K562 (cell line): Measurements from ENCODE around the gene TMCC1. TPM values are rescaled to one million over a fixed set of nuclear protein-coding genes. Genes with fewer than 3 reads are reported as not detected.
A peak's percentile ranks its signal among the peaks of the same experiment; 100 is the strongest.

Experiments used
- ATAC-seq: fragments of 200-7000 bp; cut with Tn5 transposase; 3 replicates; pipeline ENCODE4 v1.9.1; 2020; ENCODE audit warnings: moderate library complexity
- BruUV-seq: library from RNA; stranded (reverse); fragments of 400-500 nt; replicated peaks from 2 replicates; lab custom pipeline; 2021; lab: Mats Ljungman, UMichigan
- CTCF ChIA-PET: fragments of 300-600 bp; formaldehyde crosslinking; extraction: SDS; loops from one replicate; lab custom pipeline; 2021; ENCODE audit warnings: low intra/inter-chr PET ratio; lab: Yijun Ruan, JAX
- POLR2A ChIA-PET: fragments of 300-600, 350-650 bp; sonication (Branson Sonifier 250); formaldehyde crosslinking; extraction: SDS; loops from one replicate; lab custom pipeline; 2021; ENCODE audit warnings: antibody characterized with exemption, inconsistent platforms; lab: Yijun Ruan, JAX
- DNase-seq, 4 experiments: peaks; one replicate each; pipeline versions ENCODE4 v3.0.0 to v3.0.0-alpha.2; 2011 to 2018; ENCODE audit warnings: low spot score in 3 of 4, mixed read lengths in 3 of 4; ENCODE audit errors: extremely low read depth in 1 of 4
- FAIRE-seq: peaks from 2 replicates; lab custom pipeline; 2011; peaks lifted over from hg19 to GRCh38; lab: Jason Lieb, UNC
- H2AFZ ChIP-seq: 2 replicates; pipeline ENCODE4 v1.6.0; 2011; ENCODE audit warnings: low read depth, low read length, control low read depth, inconsistent platforms
- H3K27ac ChIP-seq: fragments of 200-600 bp; 3 replicates; pipeline ENCODE4 v1.8.0; 2011; ENCODE audit warnings: low read depth, mild to moderate bottlenecking, control low read depth, inconsistent platforms, low read length, moderate library complexity, mixed read lengths; ENCODE audit errors: extremely low read depth
- H3K27me3 ChIP-seq, 2 experiments: fragments of 300-600 bp in 1 of 2; 2 replicates in 1 of 2; 3 replicates in 1 of 2; pipeline versions ENCODE4 v1.6.0 to v1.8.0; 2011; ENCODE audit warnings: inconsistent platforms in 2 of 2, low read length in 2 of 2, mild to moderate bottlenecking in 1 of 2, mixed read lengths in 1 of 2, moderate library complexity in 1 of 2; ENCODE audit not compliant: control insufficient read depth in 2 of 2, insufficient read depth in 2 of 2
- H3K36me3 ChIP-seq: fragments of 300-600 bp; 3 replicates; pipeline ENCODE4 v1.8.0; 2011; ENCODE audit warnings: mild to moderate bottlenecking, low read length, inconsistent platforms; ENCODE audit not compliant: control insufficient read depth, insufficient read depth
- H3K4me1 ChIP-seq, 2 experiments: fragments of 200-600 bp in 1 of 2; replicated peaks in 1 of 2; 2 replicates in 1 of 2; 3 replicates in 1 of 2; pipeline versions ENCODE4 v1.5.1 to v1.8.0; 2011; ENCODE audit warnings: inconsistent platforms in 2 of 2, low read length in 2 of 2, mild to moderate bottlenecking in 1 of 2, mixed read lengths in 1 of 2, moderate library complexity in 1 of 2; ENCODE audit not compliant: control insufficient read depth in 2 of 2, insufficient read depth in 2 of 2
- H3K4me2 ChIP-seq: 2 replicates; pipeline ENCODE4 v1.6.1; 2011; ENCODE audit warnings: low read length, control low read depth, inconsistent platforms, mixed read lengths; ENCODE audit not compliant: insufficient read depth
- H3K4me3 ChIP-seq: fragments of 200-600 bp; sonication (generic), shearing (Covaris generic); 2 replicates; pipeline ENCODE4 v1.5.1; 2016; ENCODE audit warnings: control low read depth, inconsistent platforms
- H3K79me2 ChIP-seq: fragments of 200-600 bp; 3 replicates; pipeline ENCODE4 v1.8.0; 2011; ENCODE audit warnings: low read length, inconsistent platforms; ENCODE audit not compliant: control insufficient read depth, insufficient read depth
- H3K9ac ChIP-seq, 2 experiments: 2 replicates each; pipeline versions ENCODE4 v1.6.0 to v1.6.1; 2011; ENCODE audit warnings: low read depth in 2 of 2, low read length in 2 of 2, control low read depth in 1 of 2, inconsistent platforms in 1 of 2, mild to moderate bottlenecking in 1 of 2, mixed read lengths in 1 of 2; ENCODE audit not compliant: insufficient read depth in 1 of 2
- H3K9me1 ChIP-seq: one replicate; pipeline ENCODE4 v1.6.0; 2011; ENCODE audit warnings: inconsistent platforms, mild to moderate bottlenecking, low read length, moderate library complexity; ENCODE audit not compliant: control insufficient read depth, insufficient read depth
- H3K9me3 ChIP-seq: replicated peaks from 2 replicates; pipeline ENCODE4 v1.5.1; 2011; ENCODE audit warnings: low read depth, low read length, inconsistent platforms; ENCODE audit not compliant: control insufficient read depth, insufficient read depth
- H4K20me1 ChIP-seq: replicated peaks from 2 replicates; pipeline ENCODE4 v1.6.1; 2011; ENCODE audit warnings: low read length, inconsistent platforms, mixed read lengths; ENCODE audit not compliant: control insufficient read depth, insufficient read depth
- CC2D1A ChIP-seq: fragments of 450-650 bp; IDR thresholded peaks from 2 replicates; pipeline ENCODE4 v1.6.1; 2017; ENCODE audit warnings: mild to moderate bottlenecking
- HBP1 ChIP-seq: fragments of 450-650 bp; formaldehyde crosslinking; IDR thresholded peaks from 2 replicates; pipeline ENCODE4 v1.4.0; 2022; ENCODE audit warnings: missing genetic modification characterization
- KLF10 ChIP-seq: fragments of 250-450 bp; sonication (Bioruptor Pico); IDR thresholded peaks from 2 replicates; pipeline ENCODE4 v1.6.1; 2021; ENCODE audit warnings: matching md5 sums
- KLF16 ChIP-seq: IDR thresholded peaks from 2 replicates; pipeline ENCODE4 v1.6.1; 2016; ENCODE audit warnings: antibody characterized with exemption
- NR2C1 ChIP-seq, 2 experiments: fragments of 450-650 bp; IDR thresholded peaks; 2 replicates each; pipeline ENCODE4 v1.6.1; 2017; ENCODE audit warnings: mild to moderate bottlenecking in 2 of 2, antibody characterized with exemption in 1 of 2, inconsistent platforms in 1 of 2, missing compliant biosample characterization in 1 of 2, missing genetic modification characterization in 1 of 2
- POLR2A ChIP-seq: fragments of 450-650 bp; conservative IDR thresholded peaks from 2 replicates; pipeline ENCODE4 v1.6.1; 2016
- RHOXF2B ChIP-seq: fragments of 250-450 bp; sonication (Bioruptor Pico); conservative IDR thresholded peaks from 2 replicates; pipeline ENCODE4 v1.5.1; 2021
- SMC3 ChIP-seq: conservative IDR thresholded peaks from 2 replicates; pipeline ENCODE4 v1.6.1; 2011; ENCODE audit warnings: low read depth, low read length, improper control_type of control experiment; ENCODE audit not compliant: insufficient read depth
- STAG1 ChIP-seq: sonication (generic); formaldehyde crosslinking; IDR thresholded peaks from 2 replicates; pipeline ENCODE4 v1.5.0; 2020; ENCODE audit warnings: missing genetic modification reagents, borderline replicate concordance
- ZNF282 ChIP-seq: sonication (generic); formaldehyde crosslinking; IDR thresholded peaks from 2 replicates; pipeline ENCODE4 v1.8.1; 2023; ENCODE audit warnings: missing genetic modification reagents
- WGBS: fragments of 100-300 bp; shearing (Covaris generic); methylation state at CpG from one replicate; pipeline ENCODE4 v1.1.6; 2016; ENCODE audit warnings: low coverage, mixed read lengths; ENCODE audit not compliant: insufficient coverage; ENCODE audit errors: missing lambda C conversion rate; 5-methylcytosine and 5-hydroxymethylcytosine counted together
- in situ Hi-C: fragments of 300-500 bp; cut with MboI; formaldehyde crosslinking; loops from 4 replicates; pipeline ENCODE4 v1.15.0; 2018; ENCODE audit warnings: inconsistent platforms, mixed read lengths
- intact Hi-C: fragments of 100-400 bp; cut with micrococcal nuclease; formaldehyde crosslinking; loops from 2 replicates; pipeline ENCODE4 v1.14.2; 2022
- polyA plus RNA-seq, 8 experiments: library from polyadenylated mRNA; depleted of rRNA in 4 of 8; stranded (reverse) in 5 of 8; unstranded in 3 of 8; fragments of >200 nt; fragmentation: Nextera tagmentation in 2 of 8; fragmentation: Illumina TruSeq in 1 of 8; extraction: Ambion mirVana in 2 of 8; extraction: Trizol in 1 of 8; gene quantifications; 2 replicates each; pipeline versions ENCODE4 v1.2.1 to v1.2.3, GENCODE V29; 2011 to 2014; ENCODE audit warnings: inconsistent platforms in 1 of 8, missing spikeins in 1 of 8
- total RNA-seq, 7 experiments: library from RNA; depleted of rRNA in 6 of 7; stranded (reverse); fragments of >200 nt in 6 of 7; fragmentation: Illumina TruSeq in 2 of 7; extraction: Trizol in 2 of 7; gene quantifications; 2 replicates each; pipeline versions ENCODE4 v1.2.1 to v1.2.3, GENCODE V29; 2011 to 2021; ENCODE audit warnings: low replicate concordance in 1 of 7
- TF ChIP-seq, protein P1 (sequence below): IDR thresholded peaks from 2 replicates; pipeline ENCODE4 v1.6.1; 2012; ENCODE audit warnings: low read depth, low read length, improper control_type of control experiment, borderline replicate concordance
- TF ChIP-seq, protein P2 (sequence below): IDR thresholded peaks from 2 replicates; pipeline ENCODE4 v1.6.1; 2014; ENCODE audit warnings: antibody characterized with exemption

TMCC1 gene
- total and polyA plus RNA-seq, 9 of the 15 experiments (the other 6 are each of a cell fraction or from before 2014, with no cell fraction given) = 0.89 to 8.7 (median 4.0) TPM

- TF ChIP-seq, protein P1, sequence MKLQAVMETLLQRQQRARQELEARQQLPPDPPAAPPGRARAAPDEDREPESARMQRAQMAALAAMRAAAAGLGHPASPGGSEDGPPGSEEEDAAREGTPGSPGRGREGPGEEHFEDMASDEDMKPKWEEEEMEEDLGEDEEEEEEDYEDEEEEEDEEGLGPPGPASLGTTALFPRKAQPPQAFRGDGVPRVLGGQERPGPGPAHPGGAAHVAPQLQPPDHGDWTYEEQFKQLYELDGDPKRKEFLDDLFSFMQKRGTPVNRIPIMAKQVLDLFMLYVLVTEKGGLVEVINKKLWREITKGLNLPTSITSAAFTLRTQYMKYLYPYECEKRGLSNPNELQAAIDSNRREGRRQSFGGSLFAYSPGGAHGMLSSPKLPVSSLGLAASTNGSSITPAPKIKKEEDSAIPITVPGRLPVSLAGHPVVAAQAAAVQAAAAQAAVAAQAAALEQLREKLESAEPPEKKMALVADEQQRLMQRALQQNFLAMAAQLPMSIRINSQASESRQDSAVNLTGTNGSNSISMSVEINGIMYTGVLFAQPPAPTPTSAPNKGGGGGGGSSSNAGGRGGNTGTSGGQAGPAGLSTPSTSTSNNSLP = no peak
- TF ChIP-seq, protein P2, sequence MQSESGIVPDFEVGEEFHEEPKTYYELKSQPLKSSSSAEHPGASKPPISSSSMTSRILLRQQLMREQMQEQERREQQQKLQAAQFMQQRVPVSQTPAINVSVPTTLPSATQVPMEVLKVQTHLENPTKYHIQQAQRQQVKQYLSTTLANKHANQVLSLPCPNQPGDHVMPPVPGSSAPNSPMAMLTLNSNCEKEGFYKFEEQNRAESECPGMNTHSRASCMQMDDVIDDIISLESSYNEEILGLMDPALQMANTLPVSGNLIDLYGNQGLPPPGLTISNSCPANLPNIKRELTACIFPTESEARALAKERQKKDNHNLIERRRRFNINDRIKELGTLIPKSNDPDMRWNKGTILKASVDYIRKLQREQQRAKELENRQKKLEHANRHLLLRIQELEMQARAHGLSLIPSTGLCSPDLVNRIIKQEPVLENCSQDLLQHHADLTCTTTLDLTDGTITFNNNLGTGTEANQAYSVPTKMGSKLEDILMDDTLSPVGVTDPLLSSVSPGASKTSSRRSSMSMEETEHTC = no peak
- no peak for TF ChIP-seq KLF10 (CRISPR knock-in tag)
Observed at GRCh38 chr3:129943020-129943419, 49.5 kb upstream of the TMCC1 start (continued).

- H3K4me1 ChIP-seq = peaks cover 0 to 5% of the 10 kb centered on the region in 2 experiments; a peak in 2 of 5 replicates
- no peak for TF ChIP-seq RHOXF2B (CRISPR knock-in tag)
- TF ChIP-seq SMC3 = peak; percentile 81
- TF ChIP-seq KLF16 = no peak
- no peak for TF ChIP-seq ZNF282
- no peak for TF ChIP-seq POLR2A
- no peak for TF ChIP-seq HBP1
- TF ChIP-seq CC2D1A = peak; percentile 51; the same call in 1 of the 2 replicates
- TF ChIP-seq NR2C1 (IDR thresholded peaks at IDR 0.05) = no peak
- no peak for TF ChIP-seq NR2C1 (tag; IDR thresholded peaks at IDR 0.05)
- TF ChIP-seq STAG1 = peak; percentile 73; the same call in 1 of the 2 replicates
Observed at GRCh38 chr3:129942296-129942695, 48.8 kb upstream of the TMCC1 start.

More at GRCh38 chr3:129942296-129942695, 48.8 kb upstream of the TMCC1 start:
- no peak overlapping the region for H3K27ac ChIP-seq
- H3K27me3 ChIP-seq = peaks cover 18 to 29% of the 10 kb centered on the region in 2 experiments; a peak in 4 of 5 replicates
- intact Hi-C loops = loop anchor here (5.0 kb wide), 2 partner anchors 60 to 155 kb away; no protein-coding TSS in a partner anchor
- FAIRE-seq (no peak), DNase-seq (peak; percentile 53 to 54 (median 53)), ATAC-seq (peak; percentile 93)
- H3K9me1 ChIP-seq = no peaks in the 10 kb centered on the region
- 5% methylated on average over 6 of the region's 7 CpGs for WGBS
- H3K36me3 ChIP-seq = no peaks in the 10 kb centered on the region
- CTCF ChIA-PET = interaction anchor here (2.2 kb wide), 1 partner anchor 156 kb away, joined by 8 read pairs; no protein-coding TSS in a partner anchor
- in situ Hi-C loops = loop anchor here (5.0 kb wide), 1 partner anchor 155 kb away; no protein-coding TSS in a partner anchor
- no peak overlapping the region for H3K4me2 ChIP-seq
- BruUV-seq = no TSS peak
- no peak overlapping the region for H3K4me3 ChIP-seq
- H3K9ac ChIP-seq = no peak overlapping the region
- no peak overlapping the region for H2AFZ ChIP-seq
- no peaks in the 10 kb centered on the region for H3K79me2 ChIP-seq
- POLR2A ChIA-PET = interaction anchor here (0.7 to 1.0 kb wide), 2 partner anchors 36 to 46 kb away, joined by 3 to 4 read pairs; no protein-coding TSS in a partner anchor
- H3K9me3 ChIP-seq = no peaks in the 10 kb centered on the region
- H4K20me1 ChIP-seq = no peaks in the 10 kb centered on the region
